HepG2 (cell line): ENCODE results near the gene LARP1. TPM values are rescaled to one million over a fixed set of nuclear protein-coding genes. Genes with fewer than 3 reads are reported as not detected.

ENCODE experiments used
- ATAC-seq: fragments of 200-7000 bp; cut with Tn5 transposase; 3 replicates; pipeline ENCODE4 v1.9.1; 2020; ENCODE audit warnings: mild to moderate bottlenecking, moderate library complexity
- BruUV-seq: library from RNA; stranded (reverse); fragments of 400-500 nt; replicated peaks from 2 replicates; lab custom pipeline; 2021; lab: Mats Ljungman, UMichigan
- CTCF ChIA-PET: fragments of 300-600 bp; formaldehyde crosslinking; extraction: SDS; loops from one replicate; lab custom pipeline; 2021; ENCODE audit warnings: low total read pairs, inconsistent platforms, low intra/inter-chr PET ratio; lab: Yijun Ruan, JAX
- POLR2A ChIA-PET: fragments of 350-600 bp; sonication (Branson Sonifier 250); formaldehyde crosslinking; loops from one replicate; lab custom pipeline; 2020; ENCODE audit warnings: antibody characterized with exemption, inconsistent platforms; lab: Yijun Ruan, JAX
- DNase-seq: peaks from one replicate; pipeline ENCODE4 v3.0.0-alpha.2; 2015; ENCODE audit warnings: low spot score
- FAIRE-seq: peaks from 3 replicates; lab custom pipeline; 2011; peaks lifted over from hg19 to GRCh38; lab: Jason Lieb, UNC
- H2AFZ ChIP-seq: one replicate; pipeline ENCODE4 v1.6.1; 2011; ENCODE audit warnings: low read length, inconsistent platforms
- H3K27ac ChIP-seq: fragments of 300-600 bp; 3 replicates; pipeline ENCODE4 v1.8.0; 2011; ENCODE audit warnings: mixed run types, mild to moderate bottlenecking, mixed read lengths, low read length, inconsistent platforms; ENCODE audit not compliant: insufficient read depth; ENCODE audit errors: extremely low read length
- H3K27me3 ChIP-seq, 2 experiments: fragments of 200-600 bp in 1 of 2; 2 replicates in 1 of 2; 3 replicates in 1 of 2; pipeline versions ENCODE4 v1.6.0 to v1.8.0; 2011; ENCODE audit warnings: low read length in 2 of 2, mild to moderate bottlenecking in 2 of 2, moderate library complexity in 2 of 2, inconsistent platforms in 1 of 2; ENCODE audit not compliant: insufficient read depth in 2 of 2, control insufficient read depth in 1 of 2
- H3K36me3 ChIP-seq, 2 experiments: fragments of 200-600 bp in 1 of 2; replicated peaks in 1 of 2; 2 replicates in 1 of 2; 3 replicates in 1 of 2; pipeline versions ENCODE4 v1.5.1 to v1.8.0; 2011; ENCODE audit warnings: low read length in 2 of 2, inconsistent platforms in 1 of 2; ENCODE audit not compliant: insufficient read depth in 2 of 2, control insufficient read depth in 1 of 2
- H3K4me1 ChIP-seq: 2 replicates; pipeline ENCODE4 v1.5.1; 2012; ENCODE audit warnings: low read length, inconsistent platforms; ENCODE audit not compliant: insufficient read depth
- H3K4me2 ChIP-seq: 2 replicates; pipeline ENCODE4 v1.6.0; 2011; ENCODE audit warnings: low read depth, low read length, inconsistent platforms
- H3K4me3 ChIP-seq, 3 experiments: fragments of 200-600 bp in 1 of 3; sonication (generic), shearing (Covaris generic) in 1 of 3; replicated peaks in 1 of 3; 2 replicates each; pipeline ENCODE4 v1.5.1; 2011 to 2016; ENCODE audit warnings: low read length in 3 of 3, inconsistent platforms in 2 of 3, low read depth in 2 of 3, mild to moderate bottlenecking in 2 of 3, control low read depth in 1 of 3, mixed read lengths in 1 of 3; ENCODE audit not compliant: insufficient read depth in 1 of 3
- H3K79me2 ChIP-seq: one replicate; pipeline ENCODE4 v1.6.1; 2011; ENCODE audit warnings: low read length, inconsistent platforms; ENCODE audit not compliant: insufficient read depth
- H3K9ac ChIP-seq: 2 replicates; pipeline ENCODE4 v1.6.0; 2011; ENCODE audit warnings: mild to moderate bottlenecking, low read depth, low read length, inconsistent platforms; ENCODE audit not compliant: insufficient read depth
- H3K9me3 ChIP-seq: 2 replicates; pipeline ENCODE4 v1.5.1; 2012; ENCODE audit warnings: mild to moderate bottlenecking, low read length
- H4K20me1 ChIP-seq: 2 replicates; pipeline ENCODE4 v1.6.0; 2011; ENCODE audit warnings: inconsistent platforms, mild to moderate bottlenecking, low read length, moderate library complexity; ENCODE audit not compliant: insufficient read depth
- CBX1 ChIP-seq: IDR thresholded peaks from one replicate; pipeline ENCODE4 v1.6.1; 2016; ENCODE audit warnings: antibody characterized with exemption, low read depth
- CCAR2 ChIP-seq: fragments of 200-400 bp; formaldehyde crosslinking; optimal IDR thresholded peaks from 2 replicates; pipeline ENCODE3; 2018; ENCODE audit warnings: low read depth, mild to moderate bottlenecking, low read length, moderate library complexity
- FOXA1 ChIP-seq, 2 experiments: fragments of 450-650 bp in 1 of 2; sonication (generic) in 1 of 2; formaldehyde crosslinking in 1 of 2; IDR thresholded peaks; 2 replicates each; pipeline versions ENCODE4 v1.4.0 to v1.6.1; 2016 to 2020; ENCODE audit warnings: missing genetic modification reagents in 1 of 2
- GZF1 ChIP-seq: sonication (generic); formaldehyde crosslinking; IDR thresholded peaks from 2 replicates; pipeline ENCODE4 v1.5.1; 2020; ENCODE audit warnings: mild to moderate bottlenecking, missing genetic modification reagents
- MED1 ChIP-seq: sonication (generic); formaldehyde crosslinking; IDR thresholded peaks from 2 replicates; pipeline ENCODE4 v1.4.0; 2020; ENCODE audit warnings: missing genetic modification reagents
- PLSCR1 ChIP-seq: sonication (generic); formaldehyde crosslinking; IDR thresholded peaks from 2 replicates; pipeline ENCODE4 v1.5.0; 2020; ENCODE audit warnings: missing genetic modification reagents, mild to moderate bottlenecking, borderline replicate concordance
- REPIN1 ChIP-seq: sonication (generic); formaldehyde crosslinking; IDR thresholded peaks from 2 replicates; pipeline ENCODE4 v1.8.0; 2022; ENCODE audit warnings: missing genetic modification reagents, low read depth, mild to moderate bottlenecking, borderline replicate concordance
- RFX5 ChIP-seq: IDR thresholded peaks from 2 replicates; pipeline ENCODE4 v1.6.1; 2011; ENCODE audit warnings: low read depth, low read length, improper control_type of control experiment
- SMC3 ChIP-seq: IDR thresholded peaks from 2 replicates; pipeline ENCODE4 v1.6.1; 2011; ENCODE audit warnings: low read length, improper control_type of control experiment
- STAG1 ChIP-seq: sonication (generic); formaldehyde crosslinking; IDR thresholded peaks from 2 replicates; pipeline ENCODE4 v1.4.0; 2020; ENCODE audit warnings: missing genetic modification reagents
- ZFP90 ChIP-seq: sonication (generic); formaldehyde crosslinking; IDR thresholded peaks from 2 replicates; pipeline ENCODE4 v1.8.0; 2022; ENCODE audit warnings: missing genetic modification reagents, mild to moderate bottlenecking, inconsistent platforms, borderline replicate concordance
- ZNF10 ChIP-seq: sonication (generic); formaldehyde crosslinking; IDR thresholded peaks from 2 replicates; pipeline ENCODE4 v1.4.0; 2020; ENCODE audit warnings: mild to moderate bottlenecking, low read depth, missing genetic modification reagents, borderline replicate concordance
- ZNF205 ChIP-seq: IDR thresholded peaks from 2 replicates; pipeline ENCODE4 v1.6.1; 2018; ENCODE audit warnings: missing biosample characterization, missing genetic modification reagents
- ZNF207 ChIP-seq: fragments of 450-650 bp; IDR thresholded peaks from 2 replicates; pipeline ENCODE4 v1.6.1; 2016; ENCODE audit warnings: antibody characterized with exemption, borderline replicate concordance
- ZNF619 ChIP-seq: sonication (generic); formaldehyde crosslinking; IDR thresholded peaks from 2 replicates; pipeline ENCODE4 v1.4.0; 2020; ENCODE audit warnings: mild to moderate bottlenecking, missing genetic modification reagents
- WGBS: methylation state at CpG from one replicate; pipeline ENCODE4 v1.1.6; 2017; ENCODE audit warnings: low lambda C conversion rate; 5-methylcytosine and 5-hydroxymethylcytosine counted together
- in situ Hi-C: cut with HindIII; loops from 2 replicates; pipeline ENCODE4 v1.10.0; 2017; ENCODE audit warnings: low pct_unique_long_range_greater_than_20kb; ENCODE audit not compliant: extremely low pct_ligation_motif_present
- intact Hi-C: fragments of 100-400 bp; cut with micrococcal nuclease; formaldehyde crosslinking; loops from one replicate; pipeline ENCODE4 v1.10.0; 2022; ENCODE audit not compliant: unreplicated experiment
- polyA plus RNA-seq, 8 experiments: library from polyadenylated mRNA; depleted of rRNA in 3 of 8; stranded (reverse) in 7 of 8; unstranded in 1 of 8; fragments of >200 nt; fragmentation: Illumina TruSeq in 4 of 8; extraction: Trizol in 4 of 8; gene quantifications; 2 replicates each; pipeline versions ENCODE4 v1.2.1 to v1.2.3, GENCODE V29; 2011 to 2016; ENCODE audit warnings: low read depth in 4 of 8, missing spikeins in 1 of 8, mixed read lengths in 1 of 8; ENCODE audit not compliant: insufficient read depth in 1 of 8
- total RNA-seq, 5 experiments: library from RNA; depleted of rRNA; stranded (reverse); fragments of >200 nt; fragmentation: Illumina TruSeq; extraction: Trizol; gene quantifications; 2 replicates each; pipeline ENCODE4 v1.2.3, GENCODE V29; 2016; ENCODE audit warnings: low read depth in 1 of 5

LARP1 gene
- total and polyA plus RNA-seq, 2 of the 13 experiments (the other 11 are each of a cell fraction or from before 2014, with no cell fraction given): 45.2 to 61.4 TPM

DNA sequence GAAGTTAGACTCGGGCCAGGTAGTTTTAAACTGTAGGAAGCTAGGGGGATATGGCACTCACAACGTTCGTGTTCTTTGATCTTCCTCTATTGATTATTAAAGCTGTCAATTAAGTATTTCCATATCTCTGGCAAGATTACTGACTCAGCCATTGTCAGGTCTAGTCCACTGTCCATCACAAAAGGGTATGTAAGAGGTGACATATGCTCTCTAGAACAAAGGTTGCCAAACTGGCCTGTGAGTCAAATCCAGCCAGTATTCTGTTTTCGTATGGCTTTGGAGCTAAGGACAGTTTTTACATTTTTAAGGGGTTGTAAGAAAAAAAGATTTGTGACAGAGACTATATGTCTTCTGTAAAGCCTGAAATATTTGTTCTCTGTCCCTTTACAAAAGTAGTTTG, 51.0 kb downstream of the LARP1 start:
- H3K27ac ChIP-seq: no peak overlapping the region
- ATAC-seq: no peak
- 87% methylated on average over 4 of the region's 4 CpGs for WGBS
- CTCF ChIA-PET: no interaction called here
- peaks cover 50 to 82% of the 10 kb centered on the region in 2 experiments for H3K36me3 ChIP-seq
- no peak for TF ChIP-seq CCAR2
- TF ChIP-seq RFX5: no peak
- TF ChIP-seq GZF1 (CRISPR knock-in tag): no peak
- TF ChIP-seq MED1: no peak
- TF ChIP-seq CBX1: no peak
- TF ChIP-seq ZNF205: no peak
- no peak for TF ChIP-seq FOXA1 (IDR thresholded peaks at IDR 0.05)
- no peak for TF ChIP-seq FOXA1 (CRISPR knock-in tag; IDR thresholded peaks at IDR 0.05)
- no peak for TF ChIP-seq ZNF207
- TF ChIP-seq STAG1: no peak
- no peak for TF ChIP-seq SMC3
- TF ChIP-seq ZNF619: no peak
- no peak for TF ChIP-seq REPIN1
- no peak for TF ChIP-seq ZFP90
- no peak for TF ChIP-seq PLSCR1 (CRISPR knock-in tag)
- TF ChIP-seq ZNF10 (CRISPR knock-in tag): no peak
- TF ChIP-seq, all 625 proteins: peak for 0
- no peak overlapping the region for H3K4me2 ChIP-seq
- no peak overlapping the region for H2AFZ ChIP-seq
- BruUV-seq: no TSS peak
- no peak for DNase-seq
- POLR2A ChIA-PET: no interaction called here
- H3K27me3 ChIP-seq: no peaks in the 10 kb centered on the region
- in situ Hi-C loops (no loop called here), intact Hi-C loops (no loop called here)
- FAIRE-seq: no peak
- no peak overlapping the region for H3K9ac ChIP-seq
- H3K4me1 ChIP-seq: peaks cover 1% of the 10 kb centered on the region; the same call in 1 of the 2 replicates
- peaks cover 8% of the 10 kb centered on the region for H4K20me1 ChIP-seq
- H3K9me3 ChIP-seq: no peaks in the 10 kb centered on the region
- no peak overlapping the region for H3K4me3 ChIP-seq
- peaks cover 5% of the 10 kb centered on the region for H3K79me2 ChIP-seq
